Natural killer cell (primary cell): ENCODE results near the gene DUOXA1. TPM values are rescaled to one million over a fixed set of nuclear protein-coding genes. Genes with fewer than 3 reads are reported as not detected.
A peak's percentile ranks its signal among the peaks of the same experiment; 100 is the strongest.

Source experiments
- ATAC-seq, 3 donors: fragments of 150-1000 bp in 2 of 3; fragments of 200-7000 bp in 1 of 3; cut with Tn5 transposase; 1 replicate in 1 of 3; 2 replicates in 2 of 3; pipeline ENCODE4 v1.10.0; 2021; ENCODE audit warnings: mild to moderate bottlenecking in 2 of 3, moderate library complexity in 2 of 3
- DNase-seq, 2 donors: peaks; one replicate each; pipeline versions ENCODE4 v3.0.0 to v3.0.0-alpha.2; 2013 to 2021; ENCODE audit warnings: mixed read lengths in 1 of 2
- H3K27ac ChIP-seq: one replicate; pipeline ENCODE4 v1.5.1; 2013; ENCODE audit warnings: mild to moderate bottlenecking, low read length
- H3K27me3 ChIP-seq: one replicate; pipeline ENCODE4 v1.6.1; 2013; ENCODE audit warnings: low read length; ENCODE audit not compliant: control insufficient read depth, insufficient read depth
- H3K36me3 ChIP-seq: one replicate; pipeline ENCODE4 v1.6.1; 2013; ENCODE audit warnings: low read length; ENCODE audit not compliant: control insufficient read depth, insufficient read depth
- H3K4me1 ChIP-seq: one replicate; pipeline ENCODE4 v1.6.1; 2013; ENCODE audit warnings: low read length; ENCODE audit not compliant: control insufficient read depth, insufficient read depth
- H3K4me3 ChIP-seq: one replicate; pipeline ENCODE4 v1.5.1; 2013; ENCODE audit warnings: low read length
- H3K9me3 ChIP-seq: one replicate; pipeline ENCODE4 v1.6.1; 2013; ENCODE audit warnings: low read length; ENCODE audit not compliant: control insufficient read depth, insufficient read depth
- H3K27ac Mint-ChIP-seq, 2 donors: one replicate each; pipeline ENCODE4 v1.8.0; 2022; ENCODE audit warnings: mild to moderate bottlenecking in 2 of 2, mixed read lengths in 2 of 2, moderate library complexity in 1 of 2
- H3K27me3 Mint-ChIP-seq, 2 donors: one replicate each; pipeline ENCODE4 v1.8.0; 2022; ENCODE audit warnings: low read depth in 2 of 2, mixed read lengths in 2 of 2
- H3K36me3 Mint-ChIP-seq: one replicate; pipeline ENCODE4 v1.8.0; 2022; ENCODE audit warnings: mixed read lengths
- H3K4me1 Mint-ChIP-seq, 2 donors: one replicate each; pipeline ENCODE4 v1.8.0; 2022; ENCODE audit warnings: mixed read lengths in 2 of 2
- H3K4me3 Mint-ChIP-seq: one replicate; pipeline ENCODE4 v1.8.0; 2022; ENCODE audit warnings: mild to moderate bottlenecking, moderate library complexity, mixed read lengths
- H3K9me3 Mint-ChIP-seq, 2 donors: one replicate each; pipeline ENCODE4 v1.8.0; 2022; ENCODE audit warnings: mixed read lengths in 2 of 2
- CTCF ChIP-seq: fragments of 200-600 bp; IDR thresholded peaks from one replicate; pipeline ENCODE4 v1.8.0; 2022; ENCODE audit warnings: antibody characterized with exemption
- WGBS: methylation state at CpG from one replicate; pipeline ENCODE4 v1.1.7; 2013; ENCODE audit warnings: missing lambda C conversion rate; ENCODE audit not compliant: insufficient coverage; 5-methylcytosine and 5-hydroxymethylcytosine counted together
- intact Hi-C: fragments of 100-400 bp; cut with micrococcal nuclease; formaldehyde crosslinking; loops from one replicate; pipeline ENCODE4 v1.14.2; 2022
- total RNA-seq, 4 donors: library from RNA; stranded (reverse); fragments of 120-200 nt in 1 of 4; gene quantifications; one replicate each; pipeline versions ENCODE4 v1.2.3 to v1.2.4, GENCODE V29; 2013 to 2022

The DUOXA1 gene
- total RNA-seq, 3 donors from 2014 or later (not counting 1 experiment from before 2014, with no cell fraction given) = 0.39 to 0.40 TPM; not detected in 1

GRCh38 chr15:45156744-45157455, 27.2 kb upstream of the DUOXA1 start:
- no peaks in the 10 kb centered on the region for H3K36me3 Mint-ChIP-seq
- H3K27ac Mint-ChIP-seq = peak overlapping the region in 1 of 2 donors; percentile 15
- H3K9me3 Mint-ChIP-seq = no peaks in the 10 kb centered on the region
- Histone ChIP-seq H3K4me3 (no peak overlapping the region), H3K9me3 (no peaks in the 10 kb centered on the region), H3K27me3 (no peaks in the 10 kb centered on the region), H3K27ac (no peak overlapping the region), H3K36me3 (peaks cover 3% of the 10 kb centered on the region), H3K4me1 (no peaks in the 10 kb centered on the region)
- 84% methylated on average over 6 of the region's 7 CpGs for WGBS
- no peaks in the 10 kb centered on the region for H3K27me3 Mint-ChIP-seq
- TF ChIP-seq CTCF = no peak
- no peak for ATAC-seq
- H3K4me1 Mint-ChIP-seq = peaks cover 14 to 32% of the 10 kb centered on the region in 2 donors
- intact Hi-C loops = no loop called here
- H3K4me3 Mint-ChIP-seq = no peak overlapping the region
- DNase-seq = no peak

- no peak for DNase-seq
- no peak overlapping the region for H3K4me3 Mint-ChIP-seq
These were observed 26.1 kb upstream of the DUOXA1 start for GRCh38 chr15:45155739-45156138.

GRCh38 chr15:45151998-45152828, 22.5 kb upstream of the DUOXA1 start:
- DNase-seq (no peak), ATAC-seq (no peak)
- Mint-ChIP-seq H3K36me3 (no peaks in the 10 kb centered on the region), H3K9me3 (no peaks in the 10 kb centered on the region), H3K27me3 (no peaks in the 10 kb centered on the region), H3K4me1 (peaks cover 0 to 21% of the 10 kb centered on the region in 2 donors), H3K4me3 (no peak overlapping the region), H3K27ac (no peak overlapping the region)
- WGBS = 97% methylated on average over 36 of the region's 36 CpGs
- Histone ChIP-seq H3K4me3 (no peak overlapping the region), H3K9me3 (no peaks in the 10 kb centered on the region), H3K36me3 (peaks cover 3% of the 10 kb centered on the region), H3K27me3 (no peaks in the 10 kb centered on the region), H3K4me1 (no peaks in the 10 kb centered on the region), H3K27ac (no peak overlapping the region)
- intact Hi-C loops = no loop called here
- TF ChIP-seq CTCF = no peak

More at GRCh38 chr15:45155739-45156138, 26.1 kb upstream of the DUOXA1 start:
- no peak overlapping the region for H3K27ac ChIP-seq
- Mint-ChIP-seq H3K27ac (no peak overlapping the region), H3K36me3 (no peaks in the 10 kb centered on the region), H3K9me3 (no peaks in the 10 kb centered on the region), H3K27me3 (no peaks in the 10 kb centered on the region), H3K4me1 (peaks cover 14 to 32% of the 10 kb centered on the region in 2 donors)
- H3K36me3 ChIP-seq = peaks cover 3% of the 10 kb centered on the region
- H3K4me3 ChIP-seq = no peak overlapping the region
- no peaks in the 10 kb centered on the region for H3K9me3 ChIP-seq
- no peak for TF ChIP-seq CTCF
- intact Hi-C loops = no loop called here
- H3K27me3 ChIP-seq = no peaks in the 10 kb centered on the region
- no peak for ATAC-seq
- 89% methylated on average over 8 of the region's 8 CpGs for WGBS
- no peaks in the 10 kb centered on the region for H3K4me1 ChIP-seq
